Activated CD8-positive, alpha-beta memory T cell treated with anti-CD3 and anti-CD28 coated beads, Interleukin-2, amount 50 U/mL, for 24 hours (primary cell): Measurements from ENCODE around the gene KRTAP5-1.
"Not testable (repeated sequence)": the region's sequence is repeated elsewhere in the genome, so short reads cannot be mapped to it uniquely, and the experiment has no call there.

Experiments
- DNase-seq: peaks from one replicate; pipeline ENCODE4 v3.0.0-alpha.2; 2020; ENCODE audit errors: extremely low read depth

KRTAP5-1 gene

DNA sequence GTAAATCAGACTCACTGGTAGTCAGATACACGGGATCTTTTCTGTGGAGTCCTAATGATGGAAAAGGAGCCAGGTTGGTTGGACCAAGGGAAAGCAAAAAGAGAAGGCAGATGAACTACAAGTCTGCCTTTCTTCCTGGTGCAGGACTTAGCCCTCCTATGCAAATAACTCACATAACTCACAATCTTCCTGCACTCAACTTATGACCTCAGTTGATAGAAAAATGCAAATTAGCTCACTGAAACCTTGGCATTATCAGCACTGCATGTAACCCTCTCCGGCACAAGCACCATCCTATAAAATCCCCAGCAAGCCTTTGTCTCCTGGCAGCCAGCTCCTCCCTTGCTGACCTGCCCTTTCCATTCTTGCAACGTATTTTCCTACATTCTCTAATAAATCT lies 16.6 kb upstream of the KRTAP5-1 start:
- DNase-seq, result not testable (repeated sequence)

- DNase-seq, result no peak
These were observed 15.5 kb upstream of the KRTAP5-1 start for GRCh38 chr11:1600626-1601025.

DNA sequence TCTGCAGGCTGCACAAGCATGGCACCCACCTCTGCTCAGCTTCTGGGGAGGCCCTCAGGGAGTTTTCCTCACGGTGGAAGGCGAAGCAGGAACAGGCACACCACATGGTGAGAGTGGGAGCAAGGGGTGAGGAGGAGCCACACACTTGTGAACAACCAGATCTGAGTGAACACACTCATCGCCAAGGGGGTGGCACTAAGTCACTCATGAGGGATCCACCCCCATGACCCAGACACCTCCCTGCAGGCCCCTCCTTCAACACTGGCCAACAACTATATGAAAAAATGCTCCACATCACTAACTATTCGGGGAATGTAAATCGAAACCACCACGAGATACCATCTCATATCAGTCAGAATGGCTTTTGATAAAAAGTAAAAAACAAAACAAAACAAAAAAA lies 13.7 kb upstream of the KRTAP5-1 start:
- no peak for DNase-seq

DNA sequence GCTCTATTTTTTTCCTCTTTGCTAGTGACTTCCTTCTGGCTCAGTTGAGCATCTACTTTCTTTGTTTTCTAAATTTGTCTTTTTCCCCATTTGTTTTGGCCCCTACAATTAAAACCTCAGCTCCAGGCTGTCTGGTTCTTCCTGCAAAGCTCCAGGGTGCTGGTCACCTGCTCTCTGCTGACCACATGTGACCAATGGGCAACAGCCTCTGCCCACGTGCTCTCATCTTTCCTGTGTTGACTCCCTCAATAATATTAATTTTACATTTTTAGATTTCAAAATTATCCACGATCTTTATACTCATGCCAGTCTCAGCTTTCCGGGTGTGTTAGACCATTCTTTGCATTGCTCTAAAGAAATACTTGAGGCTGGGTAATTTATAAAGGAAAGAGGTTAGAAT lies 13.3 kb upstream of the KRTAP5-1 start:
- not testable (repeated sequence) for DNase-seq

- no peak for DNase-seq
These were observed 12.9 kb upstream of the KRTAP5-1 start, which contains the start of gene KRTAP5-2 for GRCh38 chr11:1597994-1598380. KRTAP5-2 (minus strand) TSS chr11:1598294; CDS start chr11:1598250, 44 bp downstream.

DNA sequence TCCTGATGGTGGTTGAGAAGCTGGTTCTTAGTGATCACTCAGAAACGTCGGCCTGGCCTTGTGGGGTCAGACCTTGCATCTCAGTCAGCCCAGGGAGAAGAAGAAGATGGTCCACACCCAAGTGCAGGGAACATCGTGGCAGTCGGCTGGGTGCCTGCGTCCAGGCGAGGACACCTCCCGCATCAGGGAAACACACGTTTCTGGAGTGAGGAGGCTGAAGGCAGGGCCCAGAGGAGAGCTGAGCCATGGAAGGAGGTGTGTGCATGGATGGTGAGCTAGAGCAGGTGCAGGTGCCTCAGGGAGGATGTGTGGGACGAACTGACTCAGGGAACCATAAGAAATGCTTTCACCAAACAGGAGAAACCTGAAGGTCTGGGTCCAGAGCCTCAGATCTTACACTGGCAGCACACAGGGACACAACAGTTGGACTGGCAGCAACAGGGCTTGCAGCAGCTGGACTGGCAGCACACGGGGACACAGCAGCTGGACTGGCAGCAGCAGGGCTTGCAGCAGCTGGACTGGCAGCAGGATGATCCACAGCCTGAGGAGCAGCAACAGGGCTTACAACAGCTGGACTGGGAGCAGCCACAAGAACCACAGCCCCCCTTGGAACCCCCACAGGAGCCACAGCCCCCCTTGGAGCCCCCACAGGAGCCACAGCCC lies 12.4 kb upstream of the KRTAP5-1 start:
- DNase-seq, result no peak

DNA sequence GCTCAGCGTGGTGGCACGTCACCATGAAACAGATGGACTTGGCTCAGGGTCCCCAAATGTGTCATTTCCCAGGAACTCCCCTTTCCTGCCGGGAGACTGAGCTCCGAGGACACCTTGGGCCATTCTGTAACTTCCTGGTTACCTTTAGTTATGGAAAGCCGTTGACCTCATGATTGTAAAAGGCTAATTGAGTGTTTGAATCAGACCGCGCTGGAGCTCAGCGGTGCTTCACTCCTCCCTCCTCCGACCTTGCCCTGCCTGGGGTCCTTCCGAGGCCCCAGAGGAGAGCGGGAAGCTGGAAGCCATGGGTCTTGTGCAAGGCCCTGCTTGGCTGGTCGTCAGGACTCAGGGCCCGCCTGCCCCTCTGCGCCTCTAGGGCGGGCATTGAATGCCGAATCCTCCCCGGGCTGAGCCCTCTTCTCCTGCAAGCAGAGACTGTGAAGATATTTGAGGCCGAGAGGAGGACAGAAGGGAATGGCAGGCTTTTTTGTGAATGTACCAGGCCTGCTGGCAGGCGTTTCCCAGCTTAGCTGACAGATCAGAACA lies 11.6 kb upstream of the KRTAP5-1 start:
- not testable (repeated sequence) for DNase-seq

- not testable (repeated sequence) for DNase-seq
These were observed 11.0 kb upstream of the KRTAP5-1 start for GRCh38 chr11:1595994-1596575.

- DNase-seq, result no peak
These were observed 7.5 kb upstream of the KRTAP5-1 start for GRCh38 chr11:1592628-1593027.

- DNase-seq, result no peak
These were observed 4.9 kb upstream of the KRTAP5-1 start for GRCh38 chr11:1589996-1590395.

- DNase-seq, result not testable (repeated sequence)
These were observed 4.3 kb upstream of the KRTAP5-1 start for GRCh38 chr11:1589191-1589963.

- no peak for DNase-seq
These were observed 1.6 kb upstream of the KRTAP5-1 start for GRCh38 chr11:1586699-1587098.

DNA sequence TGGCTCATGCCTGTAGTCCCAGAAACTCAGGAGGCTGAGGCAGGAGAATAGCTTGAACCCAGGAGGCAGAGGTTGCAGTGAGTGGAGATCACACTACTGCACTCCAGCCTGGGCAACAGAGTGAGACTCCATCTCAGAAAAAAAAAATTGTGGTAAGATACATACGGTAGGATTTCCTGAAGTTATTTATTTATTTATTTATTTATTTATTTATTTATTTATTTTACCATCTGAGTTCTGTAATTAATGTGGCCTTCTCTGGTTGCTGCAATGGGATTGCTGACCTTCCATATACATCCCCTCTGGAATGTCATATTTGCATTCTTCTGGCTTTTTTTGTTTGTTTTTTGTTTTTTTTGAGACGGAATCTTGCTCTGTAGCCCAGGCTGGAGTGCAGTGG lies 2.2 kb downstream of the KRTAP5-1 start:
- not testable (repeated sequence) for DNase-seq

DNA sequence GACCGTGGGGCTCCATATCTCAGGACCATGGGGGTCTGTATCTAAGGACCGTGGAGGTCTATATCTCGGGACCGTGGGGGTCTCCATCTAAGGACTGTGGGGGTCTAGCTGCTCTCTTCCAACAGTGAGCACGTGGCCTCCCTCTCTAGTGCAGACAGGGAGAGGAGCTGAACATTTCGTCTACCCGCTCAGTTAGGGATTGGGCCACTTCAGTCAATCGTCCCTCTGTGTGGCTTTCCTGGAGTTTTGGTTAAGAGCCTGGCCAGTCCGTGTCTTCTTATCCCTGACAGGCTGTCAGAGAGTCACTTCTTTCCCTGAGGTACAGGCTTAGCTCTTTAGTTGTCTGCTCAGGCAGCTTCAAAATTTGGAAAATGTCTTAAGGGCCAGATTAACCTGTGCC lies 3.1 kb downstream of the KRTAP5-1 start:
- DNase-seq, result no peak

DNA sequence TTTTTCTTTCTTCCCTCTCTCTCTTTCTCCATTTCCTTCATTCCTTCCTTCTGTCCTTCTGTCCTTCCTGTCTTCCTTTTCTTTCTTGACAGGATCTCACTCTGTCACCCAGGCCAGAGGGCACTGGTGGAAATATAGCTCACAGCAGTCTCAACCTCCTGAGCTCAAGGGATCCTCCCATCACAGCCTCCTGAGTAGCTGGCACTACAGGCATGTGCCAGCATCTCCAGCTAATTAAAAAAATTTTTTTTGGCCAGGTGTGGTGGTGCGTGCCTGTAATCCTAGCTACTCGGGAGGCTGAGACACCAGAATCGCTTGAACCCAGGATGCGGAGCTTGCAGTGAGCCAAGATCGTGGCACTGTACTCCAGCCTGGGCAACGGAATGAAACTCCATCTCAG lies 8.3 kb downstream of the KRTAP5-1 start:
- no peak for DNase-seq

GRCh38 chr11:1575756-1576155 lies 9.3 kb downstream of the KRTAP5-1 start:
- not testable (repeated sequence) for DNase-seq

DNA sequence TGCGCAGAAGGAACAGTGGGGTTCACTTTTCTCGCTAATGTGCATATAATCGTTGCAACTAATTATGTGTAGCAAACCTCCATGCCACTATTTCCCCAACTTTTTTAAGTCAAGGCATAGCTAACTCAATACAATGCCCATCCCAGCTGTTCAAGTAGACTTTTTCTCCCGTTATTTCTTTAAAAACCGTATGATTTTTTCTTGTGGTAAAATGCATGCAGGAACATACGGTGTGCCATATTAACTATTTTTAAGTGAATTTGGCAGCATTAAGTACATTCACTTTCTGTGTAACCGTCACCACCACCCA lies 10.2 kb downstream of the KRTAP5-1 start:
- DNase-seq, result no peak

- no peak for DNase-seq
These were observed 10.7 kb downstream of the KRTAP5-1 start for GRCh38 chr11:1574238-1574932.

DNA sequence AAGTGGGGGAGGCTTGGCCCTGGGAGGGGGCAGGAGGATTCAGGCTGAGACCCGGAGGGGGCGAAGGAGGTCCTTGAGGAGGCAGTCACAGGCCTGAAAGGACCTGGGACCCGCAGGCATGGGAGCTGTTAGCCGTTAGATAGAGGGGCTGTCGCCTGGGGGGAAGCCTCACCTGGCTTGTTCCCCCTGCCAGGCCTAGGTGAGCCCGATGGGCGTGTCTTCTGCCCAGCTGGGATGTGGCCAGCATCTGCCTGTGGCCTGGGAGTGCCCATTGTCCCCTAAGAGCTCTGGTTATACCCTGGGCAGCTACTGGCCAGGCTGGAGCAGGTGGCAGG lies 11.2 kb downstream of the KRTAP5-1 start:
- no peak for DNase-seq

- DNase-seq, result no peak
These were observed 11.8 kb downstream of the KRTAP5-1 start for GRCh38 chr11:1573077-1573902.
